Gastroesophageal sphincter (tissue), 4 donors: ENCODE data around the gene SLC25A34. TPM values are rescaled to one million over a fixed set of nuclear protein-coding genes. Genes with fewer than 3 reads are reported as not detected.

Experiments
- ATAC-seq: fragments of 150-250 bp; one replicate; pipeline ENCODE4 v1.9.1; 2016; ENCODE audit warnings: mild to moderate bottlenecking, moderate library complexity
- H3K27ac ChIP-seq, 4 donors: fragments of 200-600 bp; sonication (generic) in 3 of 4; 1 replicate in 3 of 4; 2 replicates in 1 of 4; pipeline ENCODE4 v1.5.1; 2016 to 2019
- H3K27me3 ChIP-seq: fragments of 200-600 bp; sonication (generic); one replicate; pipeline ENCODE4 v1.5.1; 2019
- H3K36me3 ChIP-seq, 2 donors: fragments of 200-600 bp; sonication (generic); one replicate each; pipeline ENCODE4 v1.5.1; 2019; ENCODE audit warnings: control low read depth in 1 of 2
- H3K4me1 ChIP-seq, 3 donors: fragments of 200-600 bp; sonication (generic); 1 replicate in 2 of 3; 2 replicates in 1 of 3; pipeline ENCODE4 v1.5.1; 2016 to 2019; ENCODE audit warnings: control low read depth in 2 of 3
- H3K4me3 ChIP-seq, 2 donors: fragments of 200-600 bp; sonication (generic); one replicate each; pipeline ENCODE4 v1.5.1; 2019; ENCODE audit warnings: mild to moderate bottlenecking in 1 of 2, moderate library complexity in 1 of 2
- H3K9me3 ChIP-seq, 3 donors: fragments of 200-600 bp; sonication (generic); one replicate each; pipeline ENCODE4 v1.5.1; 2017 to 2019; ENCODE audit warnings: control low read depth in 2 of 3
- CTCF ChIP-seq, 4 experiments: fragments of 200-600 bp in 2 of 4; fragments of 450-650 bp in 2 of 4; sonication (generic) in 1 of 4; IDR thresholded peaks; one replicate each; pipeline ENCODE4 v1.5.1; 2017 to 2019; ENCODE audit warnings: antibody characterized with exemption in 4 of 4, mild to moderate bottlenecking in 2 of 4, moderate library complexity in 2 of 4
- EP300 ChIP-seq: sonication (generic); formaldehyde crosslinking; IDR thresholded peaks from one replicate; pipeline ENCODE4 v1.6.1; 2017; ENCODE audit warnings: antibody characterized with exemption, mild to moderate bottlenecking
- POLR2A ChIP-seq, 2 donors: fragments of 450-650 bp; IDR thresholded peaks; one replicate each; pipeline ENCODE4 v1.6.1; 2017; ENCODE audit warnings: antibody characterized with exemption in 2 of 2, mild to moderate bottlenecking in 2 of 2, moderate library complexity in 1 of 2
- POLR2AphosphoS5 ChIP-seq: sonication (generic); formaldehyde crosslinking; IDR thresholded peaks from one replicate; pipeline ENCODE4 v1.6.1; 2017; ENCODE audit warnings: antibody characterized with exemption
- WGBS, 2 donors: methylation state at CpG; one replicate each; pipeline ENCODE4 v1.1.5; 2018; ENCODE audit warnings: low coverage in 1 of 2; 5-methylcytosine and 5-hydroxymethylcytosine counted together
- total RNA-seq, 4 donors: library from RNA; depleted of rRNA; stranded (reverse); fragments of >200 nt; gene quantifications; one replicate each; pipeline ENCODE4 v1.1.0, GENCODE V29; 2016

Gene SLC25A34
- total RNA-seq, 4 donors from 2014 or later = 0.10 to 2.0 (median 1.1) TPM

- no peak for TF ChIP-seq POLR2A (IDR thresholded peaks at IDR 0.05)
- no peak for TF ChIP-seq POLR2AphosphoS5
- TF ChIP-seq EP300 = no peak
- no peak for TF ChIP-seq CTCF (IDR thresholded peaks at IDR 0.05)
- WGBS, 2 donors = 95% methylated on average over 4 of the region's 21 CpGs; no CpG with 5 or more reads in 1 of the 2 donors
- no peak for ATAC-seq
- Histone ChIP-seq H3K36me3 (peaks cover 0 to 98% of the 10 kb centered on the region in 2 donors), H3K9me3 (no peaks in the 10 kb centered on the region), H3K4me3 (no peak overlapping the region), H3K27me3 (no peaks in the 10 kb centered on the region), H3K27ac (no peak overlapping the region), H3K4me1 (no peaks in the 10 kb centered on the region)
These were observed 9.0 kb upstream of the SLC25A34 start for GRCh38 chr1:15727021-15727420.

DNA sequence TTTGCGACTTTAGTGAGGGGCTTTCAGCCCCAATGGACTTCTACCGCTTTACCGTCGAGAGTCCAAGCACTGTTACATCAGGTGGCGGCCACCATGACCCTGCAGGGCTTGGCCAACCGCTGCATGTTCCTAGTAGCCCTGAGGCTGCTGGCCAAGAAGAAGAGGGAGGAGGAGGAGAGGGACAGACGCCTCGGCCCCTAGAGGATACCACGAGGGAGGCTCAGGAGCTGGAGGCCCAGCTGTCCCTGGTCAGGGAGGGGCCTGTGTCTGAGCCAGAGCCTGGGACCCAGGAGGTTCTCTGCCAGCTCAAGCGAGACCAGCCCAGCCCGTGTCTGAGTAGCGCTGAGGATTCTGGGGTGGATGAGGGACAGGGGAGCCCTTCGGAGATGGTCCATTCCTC is 8.6 kb upstream of the SLC25A34 start:
- no CpG with 5 or more reads among the region's 13 CpGs for whole genome bisulfite sequencing, 2 donors
- Histone ChIP-seq H3K27me3 (no peaks in the 10 kb centered on the region), H3K4me3 (no peak overlapping the region), H3K27ac (no peak overlapping the region), H3K4me1 (no peaks in the 10 kb centered on the region), H3K9me3 (no peaks in the 10 kb centered on the region), H3K36me3 (peaks cover 0 to 98% of the 10 kb centered on the region in 2 donors)
- no peak for TF ChIP-seq CTCF (IDR thresholded peaks at IDR 0.05)
- TF ChIP-seq POLR2A (IDR thresholded peaks at IDR 0.05) = no peak
- no peak for TF ChIP-seq POLR2AphosphoS5
- TF ChIP-seq EP300 = no peak
- ATAC-seq = no peak

- Histone ChIP-seq H3K27ac (no peak overlapping the region), H3K27me3 (no peaks in the 10 kb centered on the region), H3K9me3 (no peaks in the 10 kb centered on the region), H3K36me3 (peaks cover 0 to 98% of the 10 kb centered on the region in 2 donors), H3K4me3 (no peak overlapping the region), H3K4me1 (no peaks in the 10 kb centered on the region)
- no peak for ATAC-seq
- no CpG with 5 or more reads among the region's 23 CpGs for WGBS, 2 donors
- TF ChIP-seq POLR2A (IDR thresholded peaks at IDR 0.05) = no peak
- no peak for TF ChIP-seq EP300
- TF ChIP-seq POLR2AphosphoS5 = no peak
- TF ChIP-seq CTCF (IDR thresholded peaks at IDR 0.05) = no peak
These were observed 8.1 kb upstream of the SLC25A34 start for GRCh38 chr1:15727866-15728534.

DNA sequence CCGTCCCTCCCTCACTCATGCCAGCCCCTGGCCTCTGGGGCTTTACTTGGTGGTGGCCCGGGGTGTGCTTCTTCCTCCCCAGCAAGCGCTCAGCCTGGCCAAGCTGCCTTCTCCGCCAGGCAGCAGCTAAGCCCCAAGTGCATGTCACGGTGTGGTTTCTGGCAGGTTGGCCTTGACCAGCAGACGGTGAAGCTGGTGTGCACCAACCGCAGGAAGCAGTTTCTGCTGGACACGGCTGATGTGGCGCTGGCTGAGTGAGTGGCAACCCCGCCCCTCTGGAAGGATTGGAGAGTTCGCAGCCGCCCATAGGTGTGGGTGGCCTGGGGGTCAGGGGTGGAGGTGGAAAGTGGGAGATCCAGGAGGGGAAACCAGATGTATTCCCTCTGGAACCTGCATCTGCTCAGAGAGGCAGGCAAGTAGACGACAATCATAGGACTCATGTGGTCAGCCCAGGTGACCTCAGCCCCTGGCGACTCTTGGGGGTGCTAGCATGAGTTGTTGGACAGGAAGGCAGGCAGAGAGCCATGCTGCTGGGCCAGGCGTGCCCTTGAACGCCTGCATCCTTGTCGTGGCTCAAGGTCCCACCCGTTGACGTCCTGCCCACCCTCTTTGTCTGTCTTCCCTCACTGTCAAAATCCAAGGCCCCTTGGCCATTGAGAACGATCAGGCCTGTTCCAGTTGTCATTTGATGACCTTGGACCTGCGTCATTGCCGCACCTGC is 7.0 kb upstream of the SLC25A34 start:
- TF ChIP-seq CTCF (IDR thresholded peaks at IDR 0.05) = no peak
- TF ChIP-seq POLR2A (IDR thresholded peaks at IDR 0.05) = no peak
- no peak for TF ChIP-seq EP300
- TF ChIP-seq POLR2AphosphoS5 = no peak
- peaks cover 0 to 98% of the 10 kb centered on the region in 2 donors for H3K36me3 ChIP-seq
- no peaks in the 10 kb centered on the region for H3K4me1 ChIP-seq
- H3K4me3 ChIP-seq = no peak overlapping the region
- no peaks in the 10 kb centered on the region for H3K9me3 ChIP-seq
- no peak overlapping the region for H3K27ac ChIP-seq
- no peak for ATAC-seq
- WGBS, 2 donors = 73 to 90% methylated on average over 2 to 3 of the region's 22 CpGs
- no peaks in the 10 kb centered on the region for H3K27me3 ChIP-seq

GRCh38 chr1:15730423-15730822 is 5.6 kb upstream of the SLC25A34 start:
- no peak for TF ChIP-seq POLR2A (IDR thresholded peaks at IDR 0.05)
- TF ChIP-seq CTCF (IDR thresholded peaks at IDR 0.05) = no peak
- TF ChIP-seq EP300 = no peak
- Histone ChIP-seq H3K4me1 (peaks cover 0 to 5% (median 0%) of the 10 kb centered on the region in 3 donors), H3K27me3 (no peaks in the 10 kb centered on the region), H3K36me3 (peaks cover 0 to 99% of the 10 kb centered on the region in 2 donors), H3K27ac (no peak overlapping the region), H3K9me3 (no peaks in the 10 kb centered on the region), H3K4me3 (no peak overlapping the region)
- no peak for ATAC-seq
- 90% methylated on average over 4 of the region's 16 CpGs; no CpG with 5 or more reads in 1 of the 2 donors for WGBS, 2 donors
